Suprapubic skin (tissue), 3 donors: ENCODE results near the gene ANKRD44.

Experiments
- EP300 ChIP-seq: sonication (generic); formaldehyde crosslinking; IDR thresholded peaks from one replicate; pipeline ENCODE4 v1.6.1; 2017; ENCODE audit warnings: antibody characterized with exemption
- POLR2A ChIP-seq, 2 donors: fragments of 450-650 bp; IDR thresholded peaks; one replicate each; pipeline ENCODE4 v1.6.1; 2017; ENCODE audit warnings: antibody characterized with exemption in 2 of 2, mild to moderate bottlenecking in 2 of 2, moderate library complexity in 2 of 2
- TF ChIP-seq, protein P1 (sequence below), 2 donors: fragments of 200-600 bp in 1 of 2; fragments of 450-650 bp in 1 of 2; sonication (generic) in 1 of 2; IDR thresholded peaks; one replicate each; pipeline ENCODE4 v1.5.1; 2016 to 2019; ENCODE audit warnings: antibody characterized with exemption in 2 of 2, mild to moderate bottlenecking in 1 of 2, moderate library complexity in 1 of 2

DNA sequence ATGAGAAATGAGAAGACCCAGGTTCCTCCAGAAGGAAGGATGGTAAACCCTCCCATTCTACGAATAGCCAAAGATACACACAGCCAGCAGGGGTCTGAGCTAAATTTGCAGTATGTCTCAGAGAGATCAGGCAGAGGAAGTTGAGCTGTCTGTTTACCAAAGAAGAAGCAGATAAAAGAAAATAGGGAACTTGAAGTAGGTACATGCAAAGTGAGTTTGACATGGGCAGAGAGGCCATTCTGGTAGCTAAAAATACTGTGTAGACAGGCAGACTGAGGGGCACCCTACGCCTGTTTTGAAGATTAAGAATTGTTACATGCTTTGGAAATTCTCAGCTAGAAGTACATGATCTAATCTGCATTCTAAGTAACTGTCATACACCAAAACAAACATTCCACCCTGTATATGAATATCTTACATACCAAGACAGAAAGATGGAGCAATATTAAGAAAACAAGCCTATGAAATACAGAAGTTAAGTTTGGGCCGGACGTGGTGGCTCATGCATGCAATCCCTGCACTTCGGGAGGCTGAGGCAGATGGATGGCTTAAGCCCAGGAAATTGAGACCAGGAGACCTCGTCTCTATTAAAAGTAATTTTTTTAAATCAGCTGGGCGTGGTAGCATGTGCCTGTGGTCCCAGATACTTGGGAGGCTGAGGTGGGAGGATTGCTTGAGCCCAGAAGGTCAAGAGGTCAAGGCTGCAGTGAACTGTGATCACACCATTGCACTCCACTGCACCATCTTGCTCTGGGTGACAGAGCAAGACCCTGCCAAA is 157.9 kb downstream of the ANKRD44 start:
- no peak for TF ChIP-seq POLR2A (IDR thresholded peaks at IDR 0.05)
- TF ChIP-seq, protein P1, sequence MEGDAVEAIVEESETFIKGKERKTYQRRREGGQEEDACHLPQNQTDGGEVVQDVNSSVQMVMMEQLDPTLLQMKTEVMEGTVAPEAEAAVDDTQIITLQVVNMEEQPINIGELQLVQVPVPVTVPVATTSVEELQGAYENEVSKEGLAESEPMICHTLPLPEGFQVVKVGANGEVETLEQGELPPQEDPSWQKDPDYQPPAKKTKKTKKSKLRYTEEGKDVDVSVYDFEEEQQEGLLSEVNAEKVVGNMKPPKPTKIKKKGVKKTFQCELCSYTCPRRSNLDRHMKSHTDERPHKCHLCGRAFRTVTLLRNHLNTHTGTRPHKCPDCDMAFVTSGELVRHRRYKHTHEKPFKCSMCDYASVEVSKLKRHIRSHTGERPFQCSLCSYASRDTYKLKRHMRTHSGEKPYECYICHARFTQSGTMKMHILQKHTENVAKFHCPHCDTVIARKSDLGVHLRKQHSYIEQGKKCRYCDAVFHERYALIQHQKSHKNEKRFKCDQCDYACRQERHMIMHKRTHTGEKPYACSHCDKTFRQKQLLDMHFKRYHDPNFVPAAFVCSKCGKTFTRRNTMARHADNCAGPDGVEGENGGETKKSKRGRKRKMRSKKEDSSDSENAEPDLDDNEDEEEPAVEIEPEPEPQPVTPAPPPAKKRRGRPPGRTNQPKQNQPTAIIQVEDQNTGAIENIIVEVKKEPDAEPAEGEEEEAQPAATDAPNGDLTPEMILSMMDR (IDR thresholded peaks at IDR 0.05) = no peak
- TF ChIP-seq EP300 = no peak
